ENCODE data around the gene PLEKHB2. TPM values are rescaled to one million over a fixed set of nuclear protein-coding genes. Genes with fewer than 3 reads are reported as not detected.

The PLEKHB2 gene
- total and polyA plus RNA-seq, 9 of the 15 experiments (the other 6 are each of a cell fraction or from before 2014, with no cell fraction given), result 41.3 to 71.5 (median 50.2) TPM

DNA sequence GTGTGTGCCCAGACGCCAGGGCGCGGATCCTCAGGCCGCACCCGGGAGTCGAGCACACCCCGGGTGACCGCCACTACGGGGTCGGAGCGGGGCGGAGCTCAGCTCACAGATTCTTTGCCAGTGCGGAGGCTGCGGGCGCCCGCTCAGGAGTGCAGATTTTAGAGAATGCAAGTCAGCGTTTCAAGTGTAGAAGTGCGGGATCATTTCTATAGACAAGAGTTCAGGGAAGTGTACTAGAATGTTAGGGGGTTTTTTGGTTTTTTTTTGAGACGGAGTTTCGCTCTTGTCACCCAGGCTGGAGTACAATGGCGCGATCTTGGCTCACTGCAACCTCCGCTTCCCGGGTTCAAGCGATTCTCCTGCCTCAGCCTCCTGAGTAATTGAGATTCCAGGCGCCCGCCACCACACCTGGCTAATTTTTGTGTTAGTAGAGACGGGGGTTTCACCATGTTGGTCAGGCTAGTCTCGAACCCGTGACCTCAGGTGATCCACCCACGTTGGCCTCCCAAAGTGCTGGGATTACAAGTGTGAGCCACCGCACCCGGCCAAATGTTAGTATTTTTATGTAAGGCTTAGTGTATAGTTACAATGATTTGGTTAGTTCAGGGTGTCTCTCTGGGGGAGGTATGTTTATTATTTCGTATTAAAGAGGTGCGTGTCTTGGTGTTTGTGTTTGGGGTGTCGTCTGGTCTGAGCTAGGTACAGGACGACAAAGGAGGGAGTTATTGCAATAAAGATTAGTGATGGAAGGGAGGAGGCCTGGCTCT is 11.3 kb upstream of the PLEKHB2 start (continued):
- TF ChIP-seq, protein P1, sequence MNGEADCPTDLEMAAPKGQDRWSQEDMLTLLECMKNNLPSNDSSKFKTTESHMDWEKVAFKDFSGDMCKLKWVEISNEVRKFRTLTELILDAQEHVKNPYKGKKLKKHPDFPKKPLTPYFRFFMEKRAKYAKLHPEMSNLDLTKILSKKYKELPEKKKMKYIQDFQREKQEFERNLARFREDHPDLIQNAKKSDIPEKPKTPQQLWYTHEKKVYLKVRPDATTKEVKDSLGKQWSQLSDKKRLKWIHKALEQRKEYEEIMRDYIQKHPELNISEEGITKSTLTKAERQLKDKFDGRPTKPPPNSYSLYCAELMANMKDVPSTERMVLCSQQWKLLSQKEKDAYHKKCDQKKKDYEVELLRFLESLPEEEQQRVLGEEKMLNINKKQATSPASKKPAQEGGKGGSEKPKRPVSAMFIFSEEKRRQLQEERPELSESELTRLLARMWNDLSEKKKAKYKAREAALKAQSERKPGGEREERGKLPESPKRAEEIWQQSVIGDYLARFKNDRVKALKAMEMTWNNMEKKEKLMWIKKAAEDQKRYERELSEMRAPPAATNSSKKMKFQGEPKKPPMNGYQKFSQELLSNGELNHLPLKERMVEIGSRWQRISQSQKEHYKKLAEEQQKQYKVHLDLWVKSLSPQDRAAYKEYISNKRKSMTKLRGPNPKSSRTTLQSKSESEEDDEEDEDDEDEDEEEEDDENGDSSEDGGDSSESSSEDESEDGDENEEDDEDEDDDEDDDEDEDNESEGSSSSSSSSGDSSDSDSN (IDR thresholded peaks at IDR 0.05; ENCODE audit: borderline replicate concordance in 1 of 2, low read depth in 2 of 2, low read length in 2 of 2), result peak in 1 of 2 experiments; percentile 30; a peak in 1 of 4 replicates
- no peak for TF ChIP-seq PCBP2 (IDR thresholded peaks at IDR 0.05; ENCODE audit: low read depth, low read length, poor library complexity, severe bottlenecking)
- TF ChIP-seq KDM5B (IDR thresholded peaks at IDR 0.05; ENCODE audit: insufficient replicate concordance, low read depth, low read length), result peak; percentile 24
- TF ChIP-seq, protein P2, sequence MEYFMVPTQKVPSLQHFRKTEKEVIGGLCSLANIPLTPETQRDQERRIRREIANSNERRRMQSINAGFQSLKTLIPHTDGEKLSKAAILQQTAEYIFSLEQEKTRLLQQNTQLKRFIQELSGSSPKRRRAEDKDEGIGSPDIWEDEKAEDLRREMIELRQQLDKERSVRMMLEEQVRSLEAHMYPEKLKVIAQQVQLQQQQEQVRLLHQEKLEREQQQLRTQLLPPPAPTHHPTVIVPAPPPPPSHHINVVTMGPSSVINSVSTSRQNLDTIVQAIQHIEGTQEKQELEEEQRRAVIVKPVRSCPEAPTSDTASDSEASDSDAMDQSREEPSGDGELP (CRISPR knock-in tag; IDR thresholded peaks at IDR 0.05; ENCODE audit: borderline replicate concordance), result peak; percentile 33; the same call in 1 of the 2 replicates
- 0 out of 2 replicates have a peak, but pooled peaks have one; percentile 11 for TF ChIP-seq ETV5 (CRISPR knock-in tag; IDR thresholded peaks at IDR 0.05; ENCODE audit: low read depth)
- peak; percentile 84 for TF ChIP-seq MAFG (tag; conservative IDR thresholded peaks at IDR 0.05)
- TF ChIP-seq TSC22D4 (tag; IDR thresholded peaks at IDR 0.05), result no peak
- TF ChIP-seq HDAC2 (IDR thresholded peaks at IDR 0.05), result 0 out of 2 replicates have a peak, but pooled peaks have one; percentile 22
- TF ChIP-seq DACH1 (IDR thresholded peaks at IDR 0.05; ENCODE audit: partially characterized antibody), result no peak
- TF ChIP-seq, protein P3, sequence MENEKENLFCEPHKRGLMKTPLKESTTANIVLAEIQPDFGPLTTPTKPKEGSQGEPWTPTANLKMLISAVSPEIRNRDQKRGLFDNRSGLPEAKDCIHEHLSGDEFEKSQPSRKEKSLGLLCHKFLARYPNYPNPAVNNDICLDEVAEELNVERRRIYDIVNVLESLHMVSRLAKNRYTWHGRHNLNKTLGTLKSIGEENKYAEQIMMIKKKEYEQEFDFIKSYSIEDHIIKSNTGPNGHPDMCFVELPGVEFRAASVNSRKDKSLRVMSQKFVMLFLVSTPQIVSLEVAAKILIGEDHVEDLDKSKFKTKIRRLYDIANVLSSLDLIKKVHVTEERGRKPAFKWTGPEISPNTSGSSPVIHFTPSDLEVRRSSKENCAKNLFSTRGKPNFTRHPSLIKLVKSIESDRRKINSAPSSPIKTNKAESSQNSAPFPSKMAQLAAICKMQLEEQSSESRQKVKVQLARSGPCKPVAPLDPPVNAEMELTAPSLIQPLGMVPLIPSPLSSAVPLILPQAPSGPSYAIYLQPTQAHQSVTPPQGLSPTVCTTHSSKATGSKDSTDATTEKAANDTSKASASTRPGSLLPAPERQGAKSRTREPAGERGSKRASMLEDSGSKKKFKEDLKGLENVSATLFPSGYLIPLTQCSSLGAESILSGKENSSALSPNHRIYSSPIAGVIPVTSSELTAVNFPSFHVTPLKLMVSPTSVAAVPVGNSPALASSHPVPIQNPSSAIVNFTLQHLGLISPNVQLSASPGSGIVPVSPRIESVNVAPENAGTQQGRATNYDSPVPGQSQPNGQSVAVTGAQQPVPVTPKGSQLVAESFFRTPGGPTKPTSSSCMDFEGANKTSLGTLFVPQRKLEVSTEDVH (IDR thresholded peaks at IDR 0.05; ENCODE audit: low read depth, partially characterized antibody), result peak; percentile 17
- TF ChIP-seq ZC3H4 (CRISPR knock-in tag; IDR thresholded peaks at IDR 0.05; ENCODE audit: borderline replicate concordance), result no peak
- TF ChIP-seq GATAD2A (IDR thresholded peaks at IDR 0.05), result no peak
- TF ChIP-seq MBD2 (IDR thresholded peaks at IDR 0.05; ENCODE audit: borderline replicate concordance, low read depth), result 0 out of 2 replicates have a peak, but pooled peaks have one; percentile 0
- no peak for TF ChIP-seq FOXJ2 (tag; IDR thresholded peaks at IDR 0.05)
- TF ChIP-seq MYC (IDR thresholded peaks at IDR 0.05; ENCODE audit: low read depth, low read length), result no peak
- TF ChIP-seq MYC (CRISPR knock-in tag; IDR thresholded peaks at IDR 0.05; ENCODE audit: borderline replicate concordance, low read depth), result peak; percentile 19; the same call in 1 of the 2 replicates
- TF ChIP-seq RAD51 (IDR thresholded peaks at IDR 0.05; ENCODE audit: borderline replicate concordance, low read depth), result peak; percentile 27; the same call in 1 of the 2 replicates
- TF ChIP-seq ZNF232 (CRISPR knock-in tag; IDR thresholded peaks at IDR 0.05), result no peak
- no peak for TF ChIP-seq WHSC1 (IDR thresholded peaks at IDR 0.05; ENCODE audit: low read length)
- TF ChIP-seq, protein P4, sequence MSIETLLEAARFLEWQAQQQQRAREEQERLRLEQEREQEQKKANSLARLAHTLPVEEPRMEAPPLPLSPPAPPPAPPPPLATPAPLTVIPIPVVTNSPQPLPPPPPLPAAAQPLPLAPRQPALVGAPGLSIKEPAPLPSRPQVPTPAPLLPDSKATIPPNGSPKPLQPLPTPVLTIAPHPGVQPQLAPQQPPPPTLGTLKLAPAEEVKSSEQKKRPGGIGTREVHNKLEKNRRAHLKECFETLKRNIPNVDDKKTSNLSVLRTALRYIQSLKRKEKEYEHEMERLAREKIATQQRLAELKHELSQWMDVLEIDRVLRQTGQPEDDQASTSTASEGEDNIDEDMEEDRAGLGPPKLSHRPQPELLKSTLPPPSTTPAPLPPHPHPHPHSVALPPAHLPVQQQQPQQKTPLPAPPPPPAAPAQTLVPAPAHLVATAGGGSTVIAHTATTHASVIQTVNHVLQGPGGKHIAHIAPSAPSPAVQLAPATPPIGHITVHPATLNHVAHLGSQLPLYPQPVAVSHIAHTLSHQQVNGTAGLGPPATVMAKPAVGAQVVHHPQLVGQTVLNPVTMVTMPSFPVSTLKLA (conservative IDR thresholded peaks at IDR 0.05), result no peak; a peak in 2 of 4 replicates
